Hindlimb muscle (tissue), 1 donor: ENCODE measurements around the gene TULP3. TPM values are rescaled to one million over a fixed set of nuclear protein-coding genes. Genes with fewer than 3 reads are reported as not detected.
"Not testable (repeated sequence)": the region's sequence is repeated elsewhere in the genome, so short reads cannot be mapped to it uniquely, and the experiment has no call there.

Experiments
- DNase-seq: peaks from one replicate; pipeline ENCODE4 v3.0.0-alpha.2; 2013
- polyA plus RNA-seq: library from polyadenylated mRNA; unstranded; fragments of 120-200 nt; gene quantifications from one replicate; pipeline ENCODE4 v1.2.1, GENCODE V29; 2013; ENCODE audit not compliant: insufficient read length

The TULP3 gene, protein sequence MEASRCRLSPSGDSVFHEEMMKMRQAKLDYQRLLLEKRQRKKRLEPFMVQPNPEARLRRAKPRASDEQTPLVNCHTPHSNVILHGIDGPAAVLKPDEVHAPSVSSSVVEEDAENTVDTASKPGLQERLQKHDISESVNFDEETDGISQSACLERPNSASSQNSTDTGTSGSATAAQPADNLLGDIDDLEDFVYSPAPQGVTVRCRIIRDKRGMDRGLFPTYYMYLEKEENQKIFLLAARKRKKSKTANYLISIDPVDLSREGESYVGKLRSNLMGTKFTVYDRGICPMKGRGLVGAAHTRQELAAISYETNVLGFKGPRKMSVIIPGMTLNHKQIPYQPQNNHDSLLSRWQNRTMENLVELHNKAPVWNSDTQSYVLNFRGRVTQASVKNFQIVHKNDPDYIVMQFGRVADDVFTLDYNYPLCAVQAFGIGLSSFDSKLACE
- 24.8 TPM for polyA plus RNA-seq

DNA sequence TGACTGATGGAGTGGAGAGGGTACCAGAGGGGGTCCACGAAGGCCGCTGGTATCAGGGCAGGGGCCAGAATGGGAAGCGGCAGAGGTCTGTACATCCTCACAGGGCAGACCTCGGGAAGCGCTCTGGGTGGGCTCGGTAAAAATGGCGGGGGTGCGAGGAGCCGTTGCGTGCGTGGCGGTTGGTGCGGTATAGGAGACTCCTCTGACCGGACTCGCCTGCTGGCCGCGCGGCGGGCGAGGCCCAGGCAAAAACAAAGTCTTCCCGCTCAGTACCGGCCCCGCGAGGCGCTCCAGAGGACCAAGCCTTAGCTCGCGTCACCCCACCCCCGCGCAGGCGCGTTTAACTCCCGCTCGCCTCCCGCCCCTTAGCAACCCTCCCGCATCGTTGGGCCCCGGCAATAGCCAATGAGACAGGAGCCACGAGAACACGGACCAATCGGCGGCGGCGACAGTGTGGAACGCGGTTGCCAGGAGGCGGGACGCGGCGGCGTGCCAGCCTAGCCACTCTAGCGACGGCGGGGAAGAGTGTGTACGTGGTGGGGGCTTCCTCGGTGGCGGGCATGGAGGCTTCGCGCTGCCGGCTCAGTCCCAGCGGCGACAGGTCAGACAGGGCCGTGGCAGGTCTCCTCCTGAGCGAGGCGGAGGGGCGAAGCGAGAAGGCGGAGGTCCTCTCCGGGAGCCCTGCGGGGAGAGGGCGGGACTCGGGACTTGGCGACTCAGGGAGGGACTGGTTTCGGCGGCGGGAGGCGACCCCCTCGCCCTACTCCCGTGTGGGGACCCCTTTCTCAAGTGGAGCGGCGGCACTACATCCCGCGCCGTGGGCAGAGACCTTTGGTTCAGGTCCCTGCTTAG lies at the start of gene TULP3:
Gene TULP3, plus strand, starts transcription at position 504 of the 852 bp plus-strand sequence. Its CDS starts 57 bp downstream, at position 561.
- DNase-seq: peak; percentile 98

DNA sequence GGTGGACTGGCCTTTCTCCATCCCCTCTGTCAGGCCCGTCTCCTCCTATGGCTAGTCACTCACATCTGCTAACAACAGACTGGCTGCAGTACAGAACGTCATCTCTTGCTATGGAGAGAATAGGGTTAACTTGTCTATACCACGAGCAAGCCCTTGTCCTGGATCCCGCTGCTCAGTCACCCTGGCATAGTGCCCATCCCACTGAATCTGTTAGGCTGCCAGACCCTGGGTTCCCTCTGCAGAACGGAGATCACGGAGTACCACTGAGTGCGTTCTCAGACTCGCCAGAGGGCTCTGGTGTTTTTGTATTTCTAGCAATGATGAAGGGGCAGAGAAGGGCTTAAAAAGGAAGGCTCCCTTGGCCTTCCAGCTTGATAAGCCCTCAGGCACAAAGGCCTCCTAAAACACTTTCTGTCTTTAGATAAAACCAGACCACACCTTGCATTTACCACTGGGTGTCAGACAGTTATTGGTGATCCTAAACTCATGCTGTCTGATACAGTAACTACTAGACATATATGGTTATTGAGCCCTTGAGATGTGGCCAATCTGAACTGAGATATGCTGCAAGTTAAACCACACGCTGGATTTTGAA lies 49.5 kb upstream of the TULP3 start:
- DNase-seq: no peak

DNA sequence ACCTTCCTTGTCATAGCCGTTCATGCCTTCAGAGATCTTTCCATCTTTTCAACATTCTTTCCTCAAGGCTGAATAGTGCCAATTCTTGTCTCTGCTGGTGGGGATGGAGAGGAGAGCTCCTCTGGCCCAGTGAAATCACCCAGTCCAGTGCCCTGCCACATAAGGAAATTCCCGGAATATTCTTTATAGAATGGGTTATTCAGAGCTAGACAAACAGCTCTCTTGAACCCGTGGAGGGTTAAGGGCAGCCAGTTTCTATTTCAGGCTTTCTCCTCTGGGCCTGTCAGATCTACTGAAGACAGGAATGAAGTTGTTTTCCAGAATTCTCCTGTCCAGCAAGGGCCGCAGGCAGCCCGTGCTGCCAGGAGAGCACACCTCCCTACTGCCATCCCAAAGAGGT lies 47.7 kb upstream of the TULP3 start:
- no peak for DNase-seq

DNA sequence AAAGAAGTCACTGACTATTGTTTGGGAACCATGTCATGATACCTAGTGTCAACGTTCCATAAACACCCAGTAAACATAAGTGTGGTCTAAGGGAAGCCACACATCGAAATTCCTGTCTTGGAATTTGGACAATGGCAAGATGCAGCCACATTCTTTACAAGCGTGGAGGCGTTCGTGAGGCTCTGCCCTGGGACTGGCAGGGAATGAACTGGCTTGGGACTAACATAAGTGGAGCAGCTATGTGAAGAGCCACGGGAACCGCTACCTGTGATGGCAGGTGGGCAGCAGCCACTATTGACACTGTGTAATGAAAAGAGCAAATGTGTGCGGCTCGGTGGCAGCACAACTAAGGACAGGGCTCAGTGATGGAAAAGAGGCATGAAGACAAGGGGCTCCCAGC lies 45.9 kb upstream of the TULP3 start:
- DNase-seq: no peak

DNA sequence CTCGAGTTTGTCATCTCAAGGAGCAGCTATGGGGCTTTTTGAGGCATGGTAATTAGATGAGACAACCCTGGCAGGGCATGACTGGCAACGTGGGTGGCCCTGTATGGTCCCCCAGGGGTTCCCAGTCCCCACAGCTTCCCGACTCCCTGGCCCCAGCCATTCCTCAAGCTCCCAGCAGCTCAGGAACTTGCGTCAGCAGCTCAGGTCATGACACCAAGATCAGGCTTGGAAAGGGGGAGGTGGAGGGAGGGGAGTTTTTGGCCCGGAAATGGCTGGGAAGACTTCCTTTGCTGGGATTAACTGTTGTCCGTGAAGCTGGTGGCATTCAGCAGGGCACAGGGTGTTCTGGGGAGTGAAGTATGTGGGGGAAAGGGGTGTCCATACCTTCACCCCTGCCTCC lies 45.4 kb upstream of the TULP3 start:
- no peak for DNase-seq

DNA sequence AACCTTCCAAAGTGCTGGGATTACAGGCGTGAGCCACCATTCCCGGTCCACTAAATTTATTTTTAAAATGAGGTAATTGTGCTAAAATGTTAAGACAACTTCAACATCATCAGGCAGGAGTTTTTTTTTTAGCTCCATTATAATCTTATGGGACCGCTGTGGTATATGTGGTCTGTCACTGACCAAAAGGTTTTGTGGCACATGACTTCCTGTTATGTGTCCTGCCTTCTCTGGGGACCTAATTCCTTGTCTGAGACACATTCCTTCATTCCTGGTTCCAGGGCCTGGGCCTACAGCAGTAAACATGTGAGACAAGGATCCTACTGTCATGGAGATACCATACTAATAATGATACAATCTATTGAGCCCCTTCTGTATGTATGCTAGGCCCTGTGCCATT lies 38.8 kb upstream of the TULP3 start:
- no peak for DNase-seq

DNA sequence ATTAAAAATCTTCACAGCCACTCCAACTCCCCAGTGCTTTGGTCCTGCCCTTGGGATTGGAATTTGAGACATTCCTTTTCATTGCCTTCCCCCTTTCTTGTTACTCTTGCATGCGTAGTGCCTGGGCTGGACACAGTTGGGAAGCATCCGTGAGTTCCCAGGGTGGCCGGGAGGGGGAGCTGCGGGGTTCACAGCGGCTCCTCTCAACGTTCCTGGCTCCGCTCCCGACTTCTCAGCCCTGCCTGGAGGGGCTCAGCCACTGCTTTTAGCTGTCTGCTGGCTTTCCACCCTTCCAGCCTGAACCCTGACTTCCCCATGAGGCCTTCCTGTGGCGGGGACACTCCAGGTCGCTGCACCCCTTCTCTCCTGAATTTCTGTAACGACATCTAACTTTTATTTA lies 37.1 kb upstream of the TULP3 start:
- peak; percentile 84 for DNase-seq

DNA sequence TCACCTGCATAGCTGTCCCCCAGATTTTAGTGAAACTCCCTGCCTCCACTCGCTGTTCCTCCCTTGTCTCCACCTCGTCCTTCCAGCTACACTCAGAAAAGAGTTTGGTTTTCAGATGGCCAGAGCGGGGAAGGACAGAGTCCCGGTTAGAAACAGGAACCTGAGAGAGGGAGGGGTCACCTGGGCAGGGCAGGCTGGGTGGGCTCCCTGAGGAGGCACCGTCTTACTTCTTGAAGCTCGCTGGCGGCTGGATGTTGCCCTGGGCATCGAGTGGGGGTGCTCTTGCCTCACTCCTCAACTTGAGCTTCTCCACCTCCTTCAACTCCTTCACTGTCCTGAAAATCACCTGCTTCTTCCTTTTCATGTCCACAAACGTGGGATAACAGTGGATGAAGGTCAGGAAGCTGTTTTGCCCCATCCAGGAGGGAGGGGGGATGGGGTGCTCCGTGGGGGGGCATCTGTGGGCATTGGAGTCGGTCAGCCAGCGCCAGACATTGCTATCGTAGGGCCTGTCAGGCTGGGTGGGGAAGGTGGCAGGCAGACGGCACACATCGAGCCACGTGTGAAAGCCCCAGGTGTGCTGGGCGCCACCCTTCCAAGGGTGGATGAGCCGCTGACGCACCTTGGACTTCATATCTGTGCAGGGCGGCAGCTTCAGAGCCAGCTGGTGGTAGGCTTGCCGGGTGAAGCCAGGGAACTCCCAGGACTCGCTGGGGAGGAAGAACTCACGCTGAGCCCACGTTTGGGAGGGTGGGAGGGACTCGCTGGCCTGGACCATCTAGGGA lies 35.8 kb upstream of the TULP3 start:
- DNase-seq: no peak

DNA sequence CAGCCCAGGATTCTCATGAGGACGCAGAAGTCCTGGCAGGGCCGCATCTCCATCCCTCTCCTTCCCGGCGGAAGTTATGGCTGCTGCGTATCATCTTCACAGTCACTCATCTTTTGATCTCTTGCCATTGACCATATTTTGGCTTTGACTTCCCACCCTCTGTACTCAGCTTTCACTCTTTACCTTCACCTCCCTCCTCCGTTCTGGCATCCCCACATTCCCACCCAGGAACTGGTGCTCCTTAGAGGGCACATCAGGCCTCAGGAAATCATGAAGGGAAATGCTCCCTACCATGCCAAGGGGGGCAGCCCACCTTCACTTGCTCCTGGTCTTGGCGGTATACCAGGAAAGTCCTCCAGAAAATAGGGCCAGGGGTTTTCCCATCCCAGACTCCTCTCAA lies 35.1 kb upstream of the TULP3 start:
- DNase-seq: no peak

DNA sequence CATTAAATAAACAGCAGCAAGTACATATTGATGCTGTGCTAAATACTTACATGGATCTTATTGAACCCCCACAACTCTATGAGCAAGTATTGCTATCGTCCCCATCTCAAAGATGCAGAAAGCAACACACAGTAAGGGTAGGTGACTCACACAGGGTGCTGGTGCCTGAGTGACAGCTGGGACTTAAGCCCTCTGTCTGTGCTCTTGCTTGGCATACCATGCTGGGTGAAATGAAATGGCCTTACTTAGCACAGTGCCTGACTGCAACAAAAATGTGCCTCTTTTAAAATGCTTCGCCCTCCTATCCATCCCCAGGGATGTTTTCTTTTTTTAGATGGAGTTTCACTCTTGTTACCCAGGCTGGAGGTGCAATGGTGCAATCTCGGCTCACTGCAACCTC lies 34.6 kb upstream of the TULP3 start:
- DNase-seq: no peak

DNA sequence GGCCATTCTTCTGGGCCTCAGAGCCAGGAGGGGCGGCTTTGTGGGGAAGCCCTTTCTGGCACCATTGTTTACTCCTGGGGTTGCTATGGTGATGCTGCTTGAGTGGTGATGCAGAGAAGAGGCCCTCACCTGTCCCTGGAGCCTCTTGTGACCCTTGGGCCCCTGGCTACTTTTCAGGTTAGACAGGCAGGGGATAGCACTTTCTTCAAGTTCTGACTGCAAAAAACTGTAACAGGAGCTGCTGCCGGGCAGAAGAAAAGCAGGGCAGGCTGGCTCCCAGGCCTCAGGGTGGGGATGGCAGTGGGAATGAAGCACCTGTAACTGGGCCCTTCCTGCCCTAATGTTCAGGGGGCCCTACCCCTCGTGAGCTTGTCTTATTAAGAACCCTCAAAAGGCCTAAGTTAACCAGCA lies 33.7 kb upstream of the TULP3 start, which contains the start of gene TEX52:
Gene TEX52, minus strand, starts transcription at position 19 of the 411 bp plus-strand sequence. Its CDS starts 13 bp downstream, at position 6.
- DNase-seq: no peak

DNA sequence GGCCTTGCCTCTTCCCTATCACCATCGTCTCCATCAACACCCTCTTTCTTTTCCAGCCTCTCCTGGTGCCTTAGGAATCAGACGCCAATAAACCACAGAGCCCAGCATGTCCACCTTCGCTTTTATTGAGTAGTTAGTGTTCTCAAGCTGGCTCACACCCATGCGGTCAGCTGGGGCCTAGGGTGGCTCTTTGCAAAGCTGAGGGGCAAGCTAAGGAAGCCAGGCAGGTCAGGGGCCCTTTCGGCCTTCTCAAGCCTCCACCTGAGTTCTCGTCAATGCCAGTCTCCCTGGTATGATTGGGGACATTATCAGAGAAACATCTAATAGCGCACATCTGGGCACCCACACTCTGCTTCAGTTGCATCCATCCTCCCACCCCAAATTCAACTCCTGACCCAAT lies 33.1 kb upstream of the TULP3 start:
- no peak for DNase-seq

DNA sequence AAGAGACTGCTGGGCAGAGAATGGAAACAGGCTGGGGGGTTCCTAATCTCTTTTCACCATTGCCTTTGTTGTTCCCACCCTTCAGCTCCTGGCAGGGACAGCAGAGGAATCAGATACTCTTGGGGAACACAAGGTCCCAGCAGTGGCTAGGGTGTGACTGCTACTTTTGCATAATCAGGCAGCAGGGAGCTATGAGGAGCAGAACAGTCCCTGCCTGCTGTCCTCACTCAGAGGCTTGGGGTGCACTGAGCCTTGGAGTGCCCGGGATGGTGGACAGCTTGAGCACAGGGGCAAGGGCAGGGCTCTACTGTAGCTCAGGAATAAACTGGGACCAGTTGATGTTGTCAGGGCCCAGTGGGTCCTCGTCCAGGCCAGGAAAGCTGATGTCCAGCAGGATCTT lies 32.4 kb upstream of the TULP3 start:
- DNase-seq: no peak

DNA sequence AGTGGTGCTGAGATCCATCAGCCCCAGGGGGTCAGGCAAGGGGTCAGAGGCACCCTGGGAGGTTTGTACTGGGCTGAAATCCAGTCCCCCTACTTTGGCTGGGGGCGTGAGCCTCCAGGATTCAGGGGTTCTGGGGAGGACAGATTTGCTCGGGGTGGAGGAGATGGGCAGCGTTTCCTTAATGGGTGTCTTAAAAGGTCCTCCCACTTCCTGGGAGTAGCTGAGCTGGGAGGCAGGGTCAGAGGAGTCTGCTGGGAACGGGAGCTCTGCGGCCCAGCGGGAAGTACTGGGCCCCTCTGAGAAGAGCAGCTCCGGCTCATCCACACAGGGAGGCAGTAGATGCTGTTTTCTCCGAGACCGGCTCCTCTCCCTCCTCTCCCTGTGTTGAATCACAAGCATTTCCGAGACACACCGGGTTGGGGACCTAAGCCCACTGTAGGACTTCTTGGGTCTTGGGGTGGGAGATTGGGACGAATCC lies 31.7 kb upstream of the TULP3 start:
- no peak for DNase-seq

DNA sequence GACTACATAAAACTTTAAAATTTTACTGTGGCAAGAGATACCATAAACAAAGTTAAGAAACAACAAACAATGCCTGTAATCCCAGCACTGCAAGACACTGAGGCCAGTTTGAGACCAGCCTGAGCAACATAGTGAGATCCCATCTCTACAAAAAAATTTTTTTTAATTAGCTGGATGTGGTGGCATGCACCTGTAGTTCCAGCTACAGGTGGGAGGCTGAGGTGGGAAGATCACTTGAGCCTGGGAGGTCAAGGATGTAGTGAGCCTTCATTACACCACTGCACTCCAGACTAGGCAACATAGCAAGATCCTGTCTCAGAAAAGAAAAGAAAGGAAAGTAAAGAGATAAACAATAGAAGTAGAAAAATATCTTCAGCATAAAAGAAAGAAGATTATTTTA lies 30.5 kb upstream of the TULP3 start:
- DNase-seq: no peak

DNA sequence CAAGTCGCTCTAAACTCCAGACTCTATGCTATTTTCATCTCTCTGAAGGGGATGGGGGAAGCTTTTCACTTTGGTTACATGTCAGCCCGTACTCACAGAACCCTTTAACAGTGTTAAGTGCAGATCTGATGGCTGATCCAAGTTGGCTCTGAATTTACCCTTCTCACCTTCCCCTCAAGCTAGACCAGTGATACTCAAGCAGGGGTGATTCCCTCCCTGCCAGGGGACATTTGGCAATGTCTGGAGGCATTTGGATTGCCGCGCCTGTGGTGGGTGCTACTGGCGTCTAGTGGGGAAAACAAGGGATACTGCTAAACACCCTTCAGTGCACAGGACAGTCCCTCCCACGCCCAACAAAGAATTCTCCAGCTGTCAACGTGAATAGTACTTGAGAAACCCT lies 27.8 kb upstream of the TULP3 start:
- DNase-seq: no peak

DNA sequence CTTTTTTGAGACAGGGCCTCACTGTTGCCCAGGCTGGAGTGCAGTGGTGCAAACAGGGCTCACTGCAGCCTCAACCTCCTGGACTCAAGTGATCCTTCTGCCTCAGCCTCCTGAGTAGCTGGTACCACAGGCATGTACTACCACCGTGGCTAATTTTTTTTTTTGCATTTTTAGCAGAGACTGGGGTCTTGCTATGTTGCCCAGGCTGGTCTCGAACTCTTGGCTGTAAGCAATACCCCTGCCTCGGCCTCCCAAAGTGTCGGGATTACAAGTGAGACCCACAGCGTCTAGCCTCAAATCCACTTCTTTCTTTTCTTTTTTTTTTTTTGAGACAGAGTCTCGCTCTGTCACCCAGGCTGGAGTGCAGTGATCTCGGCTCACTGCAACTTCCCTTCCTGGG lies 27.3 kb upstream of the TULP3 start:
- not testable (repeated sequence) for DNase-seq

DNA sequence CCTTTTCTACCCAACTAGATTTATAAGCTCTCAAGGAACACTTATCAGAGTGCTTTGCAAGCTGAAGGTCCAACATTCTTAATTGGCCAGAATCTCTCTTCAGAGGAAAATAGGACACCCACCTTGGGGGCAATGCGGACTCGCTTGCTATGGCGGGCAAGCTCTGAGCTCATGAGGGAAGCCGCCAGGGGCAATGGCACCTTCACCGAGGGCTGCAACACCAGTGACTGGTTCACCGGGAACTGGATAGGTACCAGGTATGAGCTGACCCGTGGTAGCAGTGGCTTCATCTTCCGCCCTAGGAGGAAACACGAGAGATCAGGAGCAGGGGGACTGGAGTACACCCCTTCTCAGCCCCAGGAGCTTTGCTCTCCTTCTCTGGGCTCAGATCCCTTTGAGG lies 26.5 kb upstream of the TULP3 start:
- DNase-seq: no peak

DNA sequence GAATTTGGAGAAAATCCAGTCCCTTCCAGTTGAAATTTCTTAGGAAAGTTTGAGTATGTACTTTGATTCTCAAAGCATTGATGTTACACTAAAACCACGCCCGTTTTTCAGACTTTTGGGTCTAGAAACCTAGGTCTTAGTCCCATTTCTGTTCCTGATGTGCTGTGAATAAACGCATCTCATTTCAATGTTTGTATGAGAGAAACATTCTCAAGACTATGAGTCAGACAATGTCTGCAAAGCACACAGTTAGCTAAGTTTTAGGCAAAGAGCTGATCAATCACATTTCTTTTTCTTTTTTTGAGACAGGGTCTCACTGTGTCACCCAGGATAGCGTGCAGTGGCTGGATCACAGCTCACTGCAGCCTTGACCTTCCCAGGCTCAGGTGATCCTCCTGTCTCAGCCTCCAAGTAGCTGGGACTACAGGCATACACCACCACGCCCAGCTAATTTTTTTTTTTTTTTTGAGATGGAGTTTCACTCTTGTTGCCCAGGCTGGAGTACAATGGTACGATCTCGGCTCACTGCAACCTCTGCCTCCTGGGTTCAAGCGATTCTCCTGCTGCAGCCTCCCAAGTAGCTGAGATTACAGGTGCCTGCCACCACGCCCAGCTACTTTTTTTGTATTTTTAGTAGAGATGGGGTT lies 21.6 kb upstream of the TULP3 start:
- DNase-seq: not testable (repeated sequence)

DNA sequence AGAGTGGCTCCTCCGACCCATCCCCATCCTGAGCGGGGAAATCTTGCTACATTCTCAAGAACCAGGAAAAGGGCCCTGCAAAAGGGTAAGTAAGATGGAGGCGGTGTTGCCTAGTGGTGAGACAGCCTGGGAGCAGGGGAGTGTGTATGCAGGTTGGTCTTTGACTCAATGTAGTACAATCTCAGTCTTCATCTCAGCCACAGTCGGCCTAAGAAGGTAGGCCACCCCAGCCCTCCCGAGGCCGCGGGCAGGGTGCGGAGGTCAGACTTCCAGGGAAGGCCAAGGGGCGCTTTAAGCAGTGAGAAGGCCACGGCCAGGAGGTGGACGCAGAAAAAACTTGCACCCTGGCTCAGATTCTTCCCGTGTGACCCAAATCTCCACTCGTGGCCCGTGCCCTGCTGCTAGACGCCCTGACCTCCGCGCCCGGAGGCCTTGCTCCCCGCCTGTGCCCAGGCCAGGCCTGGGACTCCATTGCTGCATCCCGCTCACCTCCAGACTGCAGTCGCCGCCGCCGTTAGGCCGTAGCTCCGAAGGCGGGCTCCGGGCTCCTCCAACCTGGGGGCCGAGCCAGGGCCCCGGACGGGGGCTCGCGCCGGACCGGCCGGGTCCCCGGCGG lies 14.2 kb upstream of the TULP3 start:
- DNase-seq: peak; percentile 19
